ENCODE results near the gene NFYA.

Gene NFYA

GRCh38 chr6:41046084-41046483 lies 26.7 kb upstream of the NFYA start:
- no peak for TF ChIP-seq CTCF (IDR thresholded peaks at IDR 0.05; ENCODE audit: control insufficient read depth, extremely low read depth, insufficient read depth)
- DNase-seq (ENCODE audit: low read depth) = no peak
- H3K4me3 ChIP-seq (ENCODE audit: low read depth, low read length) = no peak overlapping the region

GRCh38 chr6:41047306-41047705 lies 25.5 kb upstream of the NFYA start:
- H3K4me3 ChIP-seq (ENCODE audit: low read depth, low read length) = no peak overlapping the region
- no peak for TF ChIP-seq CTCF (IDR thresholded peaks at IDR 0.05; ENCODE audit: control insufficient read depth, extremely low read depth, insufficient read depth)
- DNase-seq (ENCODE audit: low read depth) = no peak

- TF ChIP-seq CTCF (IDR thresholded peaks at IDR 0.05; ENCODE audit: control insufficient read depth, extremely low read depth, insufficient read depth) = no peak
- no peak overlapping the region for H3K4me3 ChIP-seq (ENCODE audit: low read depth, low read length)
- DNase-seq (ENCODE audit: low read depth) = no peak
These were observed 24.7 kb upstream of the NFYA start for GRCh38 chr6:41047745-41048732.

GRCh38 chr6:41049521-41049920 lies 23.3 kb upstream of the NFYA start:
- DNase-seq (ENCODE audit: low read depth) = no peak
- no peak for TF ChIP-seq CTCF (IDR thresholded peaks at IDR 0.05; ENCODE audit: control insufficient read depth, extremely low read depth, insufficient read depth)
- H3K4me3 ChIP-seq (ENCODE audit: low read depth, low read length) = no peak overlapping the region

- DNase-seq (ENCODE audit: low read depth) = no peak
- H3K4me3 ChIP-seq (ENCODE audit: low read depth, low read length) = no peak overlapping the region
- no peak for TF ChIP-seq CTCF (IDR thresholded peaks at IDR 0.05; ENCODE audit: control insufficient read depth, extremely low read depth, insufficient read depth)
These were observed 22.8 kb upstream of the NFYA start for GRCh38 chr6:41049955-41050354.

GRCh38 chr6:41050536-41050935 lies 22.2 kb upstream of the NFYA start:
- H3K4me3 ChIP-seq (ENCODE audit: low read depth, low read length) = no peak overlapping the region
- DNase-seq (ENCODE audit: low read depth) = no peak
- no peak for TF ChIP-seq CTCF (IDR thresholded peaks at IDR 0.05; ENCODE audit: control insufficient read depth, extremely low read depth, insufficient read depth)
